Neural progenitor cell (in vitro differentiated cells): ENCODE measurements around the gene ANGEL1. TPM values are rescaled to one million over a fixed set of nuclear protein-coding genes. Genes with fewer than 3 reads are reported as not detected.

Experiments
- DNase-seq: peaks from one replicate; pipeline ENCODE4 v3.0.0-alpha.2; 2016; ENCODE audit warnings: low spot score
- H2AFZ ChIP-seq: fragments of 200-600 bp; sonication (generic); replicated peaks from 2 replicates; pipeline ENCODE4 v1.6.1; 2016; ENCODE audit warnings: antibody characterized with exemption
- H3F3A ChIP-seq: fragments of 200-600 bp; sonication (generic); 2 replicates; pipeline ENCODE4 v1.6.1; 2016; ENCODE audit warnings: antibody characterized with exemption, low read depth
- H3K27ac ChIP-seq: fragments of 200-600 bp; sonication (generic); 2 replicates; pipeline ENCODE4 v1.5.1; 2016; ENCODE audit warnings: mild to moderate bottlenecking
- H3K27me3 ChIP-seq: fragments of 200-600 bp; sonication (generic); 2 replicates; pipeline ENCODE4 v1.6.1; 2016; ENCODE audit warnings: mild to moderate bottlenecking, moderate library complexity
- H3K36me3 ChIP-seq: fragments of 200-600 bp; sonication (generic); 2 replicates; pipeline ENCODE4 v1.5.1; 2016
- H3K4me1 ChIP-seq: fragments of 200-600 bp; sonication (generic); 2 replicates; pipeline ENCODE4 v1.6.1; 2016; ENCODE audit warnings: mixed run types
- H3K4me2 ChIP-seq: fragments of 200-600 bp; sonication (generic); 2 replicates; pipeline ENCODE4 v1.6.1; 2016
- H3K4me3 ChIP-seq: fragments of 200-600 bp; sonication (generic); 2 replicates; pipeline ENCODE4 v1.5.1; 2016
- H3K79me2 ChIP-seq: fragments of 200-600 bp; sonication (generic); 2 replicates; pipeline ENCODE4 v1.6.1; 2016; ENCODE audit warnings: low read depth
- H3K9ac ChIP-seq: fragments of 200-600 bp; sonication (generic); 2 replicates; pipeline ENCODE4 v1.6.1; 2016
- H3K9me3 ChIP-seq: fragments of 200-600 bp; sonication (generic); 2 replicates; pipeline ENCODE4 v1.5.1; 2016; ENCODE audit warnings: low read depth
- H4K20me1 ChIP-seq: fragments of 200-600 bp; sonication (generic); 2 replicates; pipeline ENCODE4 v1.6.1; 2016; ENCODE audit warnings: low read depth
- H3K27ac Mint-ChIP-seq: 3 replicates; pipeline ENCODE4 v1.8.0; 2021; ENCODE audit warnings: mixed read lengths
- H3K27me3 Mint-ChIP-seq: 2 replicates; pipeline ENCODE4 v1.8.0; 2022; ENCODE audit warnings: low read depth, mild to moderate bottlenecking, inconsistent platforms, moderate library complexity, mixed read lengths; ENCODE audit not compliant: insufficient read depth
- H3K36me3 Mint-ChIP-seq: 3 replicates; pipeline ENCODE4 v1.8.0; 2021; ENCODE audit warnings: mixed read lengths
- H3K4me1 Mint-ChIP-seq: 3 replicates; pipeline ENCODE4 v1.8.0; 2021; ENCODE audit warnings: mixed read lengths
- H3K4me3 Mint-ChIP-seq: 3 replicates; pipeline ENCODE4 v1.8.0; 2021; ENCODE audit warnings: mild to moderate bottlenecking, moderate library complexity, mixed read lengths
- H3K9me3 Mint-ChIP-seq: 3 replicates; pipeline ENCODE4 v1.8.0; 2020; ENCODE audit warnings: mixed read lengths
- EZH2 ChIP-seq: fragments of 200-600 bp; sonication (generic); IDR thresholded peaks from 2 replicates; pipeline ENCODE4 v1.6.1; 2017; ENCODE audit warnings: antibody characterized with exemption, mild to moderate bottlenecking, moderate library complexity
- EZH2phosphoT487 ChIP-seq: fragments of 200-600 bp; sonication (generic); IDR thresholded peaks from 2 replicates; pipeline ENCODE4 v1.6.1; 2017; ENCODE audit warnings: antibody characterized with exemption
- total RNA-seq: library from RNA; depleted of rRNA; stranded (reverse); fragments of >200 nt; gene quantifications from 2 replicates; pipeline ENCODE4 v1.2.3, GENCODE V29; 2015; ENCODE audit warnings: low replicate concordance
- TF ChIP-seq, protein P1 (sequence below): fragments of 200-600 bp; sonication (generic); IDR thresholded peaks from 2 replicates; pipeline ENCODE4 v1.5.1; 2017; ENCODE audit warnings: antibody characterized with exemption, mild to moderate bottlenecking

ANGEL1 gene
- total RNA-seq, 1 donor from 2014 or later = 23.2 TPM

- Histone ChIP-seq H3K4me3 (no peak overlapping the region), H3K79me2 (no peaks in the 10 kb centered on the region), H3K4me1 (peaks cover 10% of the 10 kb centered on the region), H3K36me3 (no peaks in the 10 kb centered on the region), H3K9ac (no peak overlapping the region), H3F3A (no peaks in the 10 kb centered on the region), H3K27ac (no peak overlapping the region), H4K20me1 (peaks cover 6% of the 10 kb centered on the region), H2AFZ (no peak overlapping the region), H3K4me2 (no peak overlapping the region), H3K9me3 (no peaks in the 10 kb centered on the region), H3K27me3 (no peaks in the 10 kb centered on the region)
- Mint-ChIP-seq H3K9me3 (no peaks in the 10 kb centered on the region), H3K4me3 (peak overlapping the region; percentile 1), H3K27ac (peak overlapping the region; percentile 44), H3K27me3 (peaks cover 4% of the 10 kb centered on the region), H3K36me3 (peaks cover 9% of the 10 kb centered on the region), H3K4me1 (peaks cover 24% of the 10 kb centered on the region)
- TF ChIP-seq EZH2 (no peak), EZH2phosphoT487 (no peak)
- TF ChIP-seq, protein P1, sequence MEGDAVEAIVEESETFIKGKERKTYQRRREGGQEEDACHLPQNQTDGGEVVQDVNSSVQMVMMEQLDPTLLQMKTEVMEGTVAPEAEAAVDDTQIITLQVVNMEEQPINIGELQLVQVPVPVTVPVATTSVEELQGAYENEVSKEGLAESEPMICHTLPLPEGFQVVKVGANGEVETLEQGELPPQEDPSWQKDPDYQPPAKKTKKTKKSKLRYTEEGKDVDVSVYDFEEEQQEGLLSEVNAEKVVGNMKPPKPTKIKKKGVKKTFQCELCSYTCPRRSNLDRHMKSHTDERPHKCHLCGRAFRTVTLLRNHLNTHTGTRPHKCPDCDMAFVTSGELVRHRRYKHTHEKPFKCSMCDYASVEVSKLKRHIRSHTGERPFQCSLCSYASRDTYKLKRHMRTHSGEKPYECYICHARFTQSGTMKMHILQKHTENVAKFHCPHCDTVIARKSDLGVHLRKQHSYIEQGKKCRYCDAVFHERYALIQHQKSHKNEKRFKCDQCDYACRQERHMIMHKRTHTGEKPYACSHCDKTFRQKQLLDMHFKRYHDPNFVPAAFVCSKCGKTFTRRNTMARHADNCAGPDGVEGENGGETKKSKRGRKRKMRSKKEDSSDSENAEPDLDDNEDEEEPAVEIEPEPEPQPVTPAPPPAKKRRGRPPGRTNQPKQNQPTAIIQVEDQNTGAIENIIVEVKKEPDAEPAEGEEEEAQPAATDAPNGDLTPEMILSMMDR = no peak
- DNase-seq = no peak
Measured at GRCh38 chr14:76774821-76775694, 37.6 kb downstream of the ANGEL1 start.

DNA sequence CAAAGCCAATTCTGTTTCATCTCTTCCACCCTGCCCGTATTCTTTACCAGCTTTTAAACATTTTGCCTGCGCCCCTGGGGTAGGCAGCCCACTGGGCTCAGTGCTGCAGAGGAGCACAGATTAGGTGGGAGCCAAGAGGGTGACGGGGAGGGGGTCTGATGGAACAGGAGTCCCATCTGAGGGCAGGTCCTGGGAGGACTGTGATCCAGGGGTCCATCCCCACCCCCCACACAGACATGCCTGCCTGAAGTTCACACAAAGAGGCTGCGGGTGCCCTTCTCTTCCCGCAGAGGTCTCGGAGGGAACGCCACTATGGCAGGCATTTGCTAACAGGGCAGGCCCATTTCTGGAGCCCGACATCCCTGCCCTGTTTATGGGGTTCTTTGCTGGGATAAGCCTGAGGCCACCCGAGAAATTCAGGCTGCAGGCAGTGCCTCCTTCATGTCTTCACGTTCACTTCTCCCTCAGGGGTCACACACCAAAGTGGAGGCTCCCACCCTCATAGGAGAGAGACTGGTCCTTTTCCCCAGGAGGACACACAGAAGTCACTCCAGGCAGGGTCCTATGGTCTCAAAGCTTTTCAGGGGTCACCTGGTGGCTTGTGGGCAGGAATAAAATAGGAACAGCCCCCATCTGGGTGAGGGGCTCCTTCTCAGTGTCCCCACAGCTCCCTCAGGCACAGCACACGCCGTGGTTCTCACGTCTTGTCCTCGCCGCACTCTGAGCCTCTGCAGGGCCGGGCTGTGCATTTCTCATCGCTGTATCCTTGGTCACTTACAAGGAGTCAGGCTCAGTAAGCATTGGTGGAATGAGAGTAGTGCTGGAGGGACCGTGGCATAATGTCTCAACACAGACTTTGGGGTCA is 38.5 kb downstream of the ANGEL1 start:
- H3K4me3 ChIP-seq = no peak overlapping the region
- H3K4me1 ChIP-seq = peaks cover 10% of the 10 kb centered on the region
- Mint-ChIP-seq H3K27ac (peak overlapping the region; percentile 64), H3K4me3 (no peak overlapping the region), H3K9me3 (no peaks in the 10 kb centered on the region), H3K36me3 (peaks cover 11% of the 10 kb centered on the region), H3K4me1 (peaks cover 24% of the 10 kb centered on the region), H3K27me3 (peaks cover 4% of the 10 kb centered on the region)
- no peak overlapping the region for H3K9ac ChIP-seq
- no peaks in the 10 kb centered on the region for H3K9me3 ChIP-seq
- H3K27me3 ChIP-seq = no peaks in the 10 kb centered on the region
- H3F3A ChIP-seq = no peaks in the 10 kb centered on the region
- no peaks in the 10 kb centered on the region for H3K36me3 ChIP-seq
- H3K27ac ChIP-seq = no peak overlapping the region
- H2AFZ ChIP-seq = no peak overlapping the region
- H4K20me1 ChIP-seq = peaks cover 6% of the 10 kb centered on the region
- no peak for TF ChIP-seq EZH2
- TF ChIP-seq, protein P1 = no peak
- TF ChIP-seq EZH2phosphoT487 = no peak
- DNase-seq = no peak
- no peaks in the 10 kb centered on the region for H3K79me2 ChIP-seq
- no peak overlapping the region for H3K4me2 ChIP-seq

GRCh38 chr14:76773188-76773885 is 39.3 kb downstream of the ANGEL1 start:
- H3K9ac ChIP-seq = no peak overlapping the region
- peaks cover 13% of the 10 kb centered on the region for H3K4me1 ChIP-seq
- H3K27ac ChIP-seq = no peak overlapping the region
- no peaks in the 10 kb centered on the region for H3K79me2 ChIP-seq
- H3K27me3 ChIP-seq = no peaks in the 10 kb centered on the region
- H3K36me3 Mint-ChIP-seq = peaks cover 9% of the 10 kb centered on the region
- no peaks in the 10 kb centered on the region for H3K9me3 ChIP-seq
- H3K4me3 ChIP-seq = no peak overlapping the region
- peaks cover 27% of the 10 kb centered on the region for H3K4me1 Mint-ChIP-seq
- H2AFZ ChIP-seq = no peak overlapping the region
- H3K27ac Mint-ChIP-seq = peak overlapping the region; percentile 64
- H3K9me3 Mint-ChIP-seq = no peaks in the 10 kb centered on the region
- H3K27me3 Mint-ChIP-seq = no peaks in the 10 kb centered on the region
- no peak overlapping the region for H3K4me3 Mint-ChIP-seq
- H3K36me3 ChIP-seq = no peaks in the 10 kb centered on the region
- DNase-seq = no peak
- no peak for TF ChIP-seq EZH2phosphoT487
- TF ChIP-seq, protein P1 = no peak
- TF ChIP-seq EZH2 = no peak
- no peaks in the 10 kb centered on the region for H3F3A ChIP-seq
- H3K4me2 ChIP-seq = no peak overlapping the region
- H4K20me1 ChIP-seq = peaks cover 7% of the 10 kb centered on the region
